Kidney (tissue), 14 donors: Measurements from ENCODE around the gene ACAT1. TPM values are rescaled to one million over a fixed set of nuclear protein-coding genes. Genes with fewer than 3 reads are reported as not detected.
"Not testable (repeated sequence)": the region's sequence is repeated elsewhere in the genome, so short reads cannot be mapped to it uniquely, and the experiment has no call there.

ENCODE experiments used
- DNase-seq, 5 donors: peaks; one replicate each; pipeline ENCODE4 v3.0.0-alpha.2; 2013 to 2020
- FAIRE-seq: peaks from 2 replicates; lab custom pipeline; 2012; peaks lifted over from hg19 to GRCh38; lab: Jason Lieb, UNC
- H3K27ac ChIP-seq, 2 donors: one replicate each; pipeline ENCODE4 v1.7.0; 2013; ENCODE audit warnings: low read depth in 2 of 2, low read length in 2 of 2, inconsistent platforms in 1 of 2
- H3K27me3 ChIP-seq: one replicate; pipeline ENCODE4 v1.7.1; 2013; ENCODE audit warnings: low read length, inconsistent platforms; ENCODE audit not compliant: control insufficient read depth, insufficient read depth
- H3K36me3 ChIP-seq, 3 donors: one replicate each; pipeline versions ENCODE4 v1.7.0 to v1.7.1; 2013; ENCODE audit warnings: low read length in 3 of 3, control low read depth in 1 of 3, inconsistent platforms in 1 of 3; ENCODE audit not compliant: insufficient read depth in 3 of 3, control insufficient read depth in 2 of 3
- H3K4me1 ChIP-seq, 3 donors: one replicate each; pipeline versions ENCODE4 v1.7.0 to v1.7.1; 2013; ENCODE audit warnings: low read length in 3 of 3, inconsistent platforms in 1 of 3, low read depth in 1 of 3; ENCODE audit not compliant: control insufficient read depth in 2 of 3, insufficient read depth in 2 of 3
- H3K4me3 ChIP-seq, 3 donors: one replicate each; pipeline versions ENCODE4 v1.7.0 to v1.8.1; 2013; ENCODE audit warnings: low read length in 3 of 3, control low read depth in 1 of 3, inconsistent platforms in 1 of 3
- H3K9ac ChIP-seq, 3 donors: one replicate each; pipeline versions ENCODE4 v1.7.0 to v1.7.1; 2013; ENCODE audit warnings: low read length in 3 of 3, control low read depth in 1 of 3, inconsistent platforms in 1 of 3
- H3K9me3 ChIP-seq, 3 donors: one replicate each; pipeline versions ENCODE4 v1.7.0 to v1.7.1; 2013; ENCODE audit warnings: low read length in 3 of 3, control low read depth in 1 of 3, inconsistent platforms in 1 of 3; ENCODE audit not compliant: control insufficient read depth in 2 of 3, insufficient read depth in 1 of 3
- intact Hi-C: fragments of 100-400 bp; cut with DNase I; formaldehyde crosslinking; loops from one replicate; pipeline ENCODE4 v1.11.1; 2022
- polyA plus RNA-seq: library from polyadenylated mRNA; stranded (reverse); fragments of 350-450 nt; fragmentation: Illumina TruSeq; extraction: RNeasy Lipid Tissue Mini Kit (QIAGEN cat#74804); gene quantifications from one replicate; pipeline ENCODE4 v1.2.3, GENCODE V29; 2014; ENCODE audit warnings: low read depth, low replicate concordance; ENCODE audit not compliant: insufficient read depth
- total RNA-seq: library from RNA; stranded (reverse); fragmentation: NEBNext Ultra II Directional; extraction: Animal tissue kit (Norgen Biotek cat#: 25700); gene quantifications from one replicate; pipeline ENCODE4 v1.2.1, GENCODE V29; 2021
- TF ChIP-seq, protein P1 (sequence below): IDR thresholded peaks from 3 replicates; pipeline ENCODE4 v1.5.1; 2012; ENCODE audit warnings: mild to moderate bottlenecking, moderate library complexity, borderline replicate concordance; ENCODE audit not compliant: insufficient read depth; ENCODE audit errors: extremely low read depth
- donor health status: control.
- donor health status: control.
- donor health status: control.
- donor health status: control.
- donor health status: control.
- donor health status: DM: yes; HTN: yes; CAD: no.
- donor health status: Normal renal cell carcinoma (clear cell type).

The ACAT1 gene
- total and polyA plus RNA-seq, 2 donors from 2014 or later = 96.4 to 692 TPM

DNA sequence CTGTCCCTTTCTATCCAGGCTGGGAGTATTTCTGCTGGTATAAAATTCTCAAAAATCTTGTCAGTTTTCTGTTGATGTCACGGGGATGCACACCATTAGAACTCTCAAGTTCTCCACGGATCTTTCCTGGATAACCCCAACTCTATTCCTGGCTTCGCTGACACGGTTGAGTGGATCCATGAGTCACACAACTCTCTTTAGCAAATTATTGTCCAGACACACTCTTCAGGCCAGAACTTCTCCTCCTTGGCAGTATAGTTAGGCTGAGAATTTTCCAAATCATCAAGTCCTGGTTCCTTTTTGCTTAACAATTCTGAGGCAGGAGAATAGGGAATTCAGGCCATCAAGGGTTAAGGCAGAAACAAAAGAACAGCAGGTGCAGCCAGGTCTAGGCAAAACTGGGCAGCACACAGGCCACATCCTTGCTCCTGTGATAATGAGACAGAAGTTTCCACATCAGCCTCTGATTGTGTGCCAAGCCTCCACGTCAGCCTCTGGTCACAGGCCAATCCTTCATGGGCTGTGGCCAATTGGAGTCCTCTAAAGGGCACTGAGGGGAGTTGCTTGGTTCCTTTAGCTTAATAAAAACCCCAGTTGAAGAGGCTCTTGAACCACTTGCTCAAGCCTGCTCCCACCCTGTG, 5.7 kb upstream of the ACAT1 start:
- H3K4me3 ChIP-seq = peak overlapping the region in 1 of 3 donors; percentile 3
- H3K4me1 ChIP-seq = peaks cover 0 to 26% (median 3%) of the 10 kb centered on the region in 3 donors
- TF ChIP-seq, protein P1, sequence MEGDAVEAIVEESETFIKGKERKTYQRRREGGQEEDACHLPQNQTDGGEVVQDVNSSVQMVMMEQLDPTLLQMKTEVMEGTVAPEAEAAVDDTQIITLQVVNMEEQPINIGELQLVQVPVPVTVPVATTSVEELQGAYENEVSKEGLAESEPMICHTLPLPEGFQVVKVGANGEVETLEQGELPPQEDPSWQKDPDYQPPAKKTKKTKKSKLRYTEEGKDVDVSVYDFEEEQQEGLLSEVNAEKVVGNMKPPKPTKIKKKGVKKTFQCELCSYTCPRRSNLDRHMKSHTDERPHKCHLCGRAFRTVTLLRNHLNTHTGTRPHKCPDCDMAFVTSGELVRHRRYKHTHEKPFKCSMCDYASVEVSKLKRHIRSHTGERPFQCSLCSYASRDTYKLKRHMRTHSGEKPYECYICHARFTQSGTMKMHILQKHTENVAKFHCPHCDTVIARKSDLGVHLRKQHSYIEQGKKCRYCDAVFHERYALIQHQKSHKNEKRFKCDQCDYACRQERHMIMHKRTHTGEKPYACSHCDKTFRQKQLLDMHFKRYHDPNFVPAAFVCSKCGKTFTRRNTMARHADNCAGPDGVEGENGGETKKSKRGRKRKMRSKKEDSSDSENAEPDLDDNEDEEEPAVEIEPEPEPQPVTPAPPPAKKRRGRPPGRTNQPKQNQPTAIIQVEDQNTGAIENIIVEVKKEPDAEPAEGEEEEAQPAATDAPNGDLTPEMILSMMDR = no peak
- H3K9me3 ChIP-seq = no peaks in the 10 kb centered on the region
- no peaks in the 10 kb centered on the region for H3K27me3 ChIP-seq
- intact Hi-C loops = no loop called here
- DNase-seq = peak in 4 of 5 donors; percentile 35 to 90 (median 70)
- no peaks in the 10 kb centered on the region for H3K36me3 ChIP-seq
- peak; percentile 68 for FAIRE-seq
- H3K27ac ChIP-seq = peak overlapping the region; percentile 80 to 87
- peak overlapping the region in 1 of 3 donors; percentile 42 for H3K9ac ChIP-seq

DNA sequence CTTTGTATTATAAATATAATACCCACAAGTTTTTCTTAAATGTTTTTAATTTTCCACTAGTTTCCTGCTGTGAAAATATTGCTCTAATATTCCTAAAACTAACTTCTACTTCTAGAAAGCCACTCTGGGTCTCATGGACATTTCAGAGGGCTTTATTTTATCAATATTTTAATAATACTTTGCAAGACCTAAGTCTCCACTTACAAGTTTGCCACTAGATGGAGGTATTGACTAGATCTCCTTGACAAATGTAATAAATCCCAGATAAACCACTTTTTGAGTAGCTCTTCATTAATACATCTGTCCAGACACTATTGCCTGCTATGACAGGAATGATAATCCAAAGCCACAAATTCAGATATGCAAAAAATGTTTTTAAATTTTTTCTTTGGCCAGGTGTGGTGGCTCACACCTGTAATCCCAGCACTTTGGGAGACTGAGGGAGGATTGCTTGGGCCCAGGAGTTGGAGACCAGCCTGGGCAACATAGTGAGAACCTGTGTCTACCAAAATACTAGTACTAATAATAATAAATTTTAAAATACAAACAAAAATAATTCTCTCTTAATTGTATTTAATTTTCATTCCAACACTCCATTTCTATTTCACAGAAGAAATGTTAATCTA, 3.5 kb upstream of the ACAT1 start:
- FAIRE-seq (no peak), DNase-seq (peak in 2 of 5 donors; percentile 29 to 64)
- Histone ChIP-seq H3K27me3 (no peaks in the 10 kb centered on the region), H3K4me1 (peaks cover 0 to 30% (median 12%) of the 10 kb centered on the region in 3 donors), H3K9me3 (no peaks in the 10 kb centered on the region), H3K4me3 (no peak overlapping the region), H3K36me3 (no peaks in the 10 kb centered on the region), H3K27ac (no peak overlapping the region), H3K9ac (no peak overlapping the region)
- TF ChIP-seq, protein P1 = peak; percentile 39
- intact Hi-C loops = no loop called here

DNA sequence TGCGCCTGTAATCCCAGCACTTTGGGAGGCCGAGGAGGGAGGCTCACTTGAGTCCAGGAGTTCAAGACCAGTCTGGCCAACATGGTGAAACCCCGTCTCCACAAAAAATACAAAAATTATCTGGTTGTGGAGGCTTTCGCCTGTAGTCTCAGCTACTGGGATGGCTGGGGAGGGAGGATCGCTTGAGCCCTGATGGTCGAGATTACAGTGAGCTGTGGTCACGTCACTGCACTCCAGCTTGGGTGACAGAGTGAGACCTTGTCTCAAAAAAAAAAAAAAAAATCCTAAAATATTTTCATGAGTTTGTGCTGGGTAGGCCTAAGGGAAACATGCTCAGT, 462 bp upstream of the ACAT1 start:
- intact Hi-C loops, FAIRE-seq, H3K36me3 ChIP-seq, DNase-seq, H3K27me3 ChIP-seq, H3K9me3 ChIP-seq: not testable (repeated sequence)
- H3K9ac ChIP-seq = peak overlapping the region in 2 of 3 donors; percentile 19 to 93
- peaks cover 0 to 17% (median 16%) of the 10 kb centered on the region in 3 donors for H3K4me1 ChIP-seq
- peak overlapping the region; percentile 63 to 93 (median 90) for H3K4me3 ChIP-seq
- peak overlapping the region; percentile 95 to 97 for H3K27ac ChIP-seq

DNA sequence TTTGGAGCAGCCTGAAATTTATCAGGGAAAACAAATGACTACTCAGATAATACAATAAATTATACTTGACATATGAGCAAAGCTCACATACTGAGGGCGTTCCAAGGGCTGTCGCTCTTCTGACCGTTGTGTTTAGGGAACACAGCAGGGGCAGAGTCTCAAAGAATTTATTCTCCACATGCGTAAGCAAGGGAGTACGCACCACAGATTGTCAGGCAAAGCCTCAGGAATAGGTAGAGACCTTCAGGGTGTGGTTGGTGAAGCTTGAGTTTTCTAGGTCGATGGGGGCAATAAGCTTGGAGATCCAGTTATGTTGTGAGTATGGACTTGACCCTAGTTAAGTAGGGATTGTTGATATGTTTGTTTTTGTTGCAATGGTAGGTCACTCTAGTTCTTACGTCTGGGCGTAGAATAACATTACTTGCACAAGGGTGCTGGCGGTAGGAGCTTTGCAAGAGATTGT, 830 bp downstream of the ACAT1 start:
- Histone ChIP-seq H3K4me1 (peaks cover 0 to 13% (median 12%) of the 10 kb centered on the region in 3 donors), H3K27me3 (no peaks in the 10 kb centered on the region), H3K9me3 (no peaks in the 10 kb centered on the region), H3K36me3 (no peaks in the 10 kb centered on the region), H3K27ac (peak overlapping the region; percentile 95 to 97), H3K9ac (peak overlapping the region; percentile 3 to 93 (median 71)), H3K4me3 (peak overlapping the region; percentile 63 to 93 (median 90))
- FAIRE-seq = no peak
- TF ChIP-seq, protein P1 = no peak
- intact Hi-C loops = no loop called here
- DNase-seq = peak in 3 of 5 donors; percentile 14 to 53 (median 46)
